Stimulated activated CD8-positive, alpha-beta memory T cell treated with anti-CD3 and anti-CD28 coated beads, Interleukin-15, amount 100 ng/mL, for 1 hour (primary cell): ENCODE measurements around the gene KLHL33.
"Not testable (repeated sequence)": the region's sequence is repeated elsewhere in the genome, so short reads cannot be mapped to it uniquely, and the experiment has no call there.

Source experiments
- DNase-seq: peaks from one replicate; pipeline ENCODE4 v3.0.0-alpha.2; 2020; ENCODE audit warnings: low read depth

KLHL33 gene

GRCh38 chr14:20454516-20455354 lies 18.8 kb upstream of the KLHL33 start, which contains the start of the genes APEX1 and OSGEP:
Gene APEX1, plus strand, starts transcription at chr14:20455226. Its CDS starts 420 bp downstream, at chr14:20455646.
Gene OSGEP, minus strand, starts transcription at chr14:20454812. Its CDS starts 129 bp downstream, at chr14:20454683.
- peak; percentile 96 for DNase-seq

GRCh38 chr14:20452831-20453230 lies 16.9 kb upstream of the KLHL33 start:
- not testable (repeated sequence) for DNase-seq

GRCh38 chr14:20446889-20447288 lies 10.9 kb upstream of the KLHL33 start:
- DNase-seq = no peak

- DNase-seq = not testable (repeated sequence)
Observed at GRCh38 chr14:20443650-20444049, 7.7 kb upstream of the KLHL33 start.

GRCh38 chr14:20441461-20441860 lies 5.5 kb upstream of the KLHL33 start:
- no peak for DNase-seq

GRCh38 chr14:20440882-20441281 lies 4.9 kb upstream of the KLHL33 start:
- DNase-seq = no peak

- no peak for DNase-seq
Observed at GRCh38 chr14:20440465-20440864, 4.5 kb upstream of the KLHL33 start.

- no peak for DNase-seq
Observed at GRCh38 chr14:20438664-20439063, 2.7 kb upstream of the KLHL33 start.

- no peak for DNase-seq
Observed at GRCh38 chr14:20436363-20436755, 393 bp upstream of the KLHL33 start.

GRCh38 chr14:20434701-20435581 lies 1.0 kb downstream of the KLHL33 start:
- no peak for DNase-seq

- DNase-seq = no peak
Observed at GRCh38 chr14:20429801-20430669, 5.9 kb downstream of the KLHL33 start.

- DNase-seq = no peak
Observed at GRCh38 chr14:20428802-20429201, 7.2 kb downstream of the KLHL33 start.

GRCh38 chr14:20428010-20428365 lies 8.0 kb downstream of the KLHL33 start:
- no peak for DNase-seq

- DNase-seq = no peak
Observed at GRCh38 chr14:20427231-20428009, 8.5 kb downstream of the KLHL33 start.

- no peak for DNase-seq
Observed at GRCh38 chr14:20424851-20425250, 11.1 kb downstream of the KLHL33 start.

- DNase-seq = no peak
Observed at GRCh38 chr14:20422886-20423285, 13.1 kb downstream of the KLHL33 start.

- no peak for DNase-seq
Observed at GRCh38 chr14:20421267-20421666, 14.7 kb downstream of the KLHL33 start.

GRCh38 chr14:20419419-20419818 lies 16.5 kb downstream of the KLHL33 start:
- no peak for DNase-seq

GRCh38 chr14:20418501-20418909 lies 17.5 kb downstream of the KLHL33 start:
- DNase-seq = no peak

GRCh38 chr14:20417250-20418186 lies 18.4 kb downstream of the KLHL33 start:
- DNase-seq = no peak
